ENCODE results near the gene ROBO1.

ROBO1 gene

GRCh38 chr3:79002465-79003372 lies 765.1 kb downstream of the ROBO1 start:
- DNase-seq = no peak

- DNase-seq = no peak
Measured at GRCh38 chr3:79001255-79001654, 766.5 kb downstream of the ROBO1 start.

DNA sequence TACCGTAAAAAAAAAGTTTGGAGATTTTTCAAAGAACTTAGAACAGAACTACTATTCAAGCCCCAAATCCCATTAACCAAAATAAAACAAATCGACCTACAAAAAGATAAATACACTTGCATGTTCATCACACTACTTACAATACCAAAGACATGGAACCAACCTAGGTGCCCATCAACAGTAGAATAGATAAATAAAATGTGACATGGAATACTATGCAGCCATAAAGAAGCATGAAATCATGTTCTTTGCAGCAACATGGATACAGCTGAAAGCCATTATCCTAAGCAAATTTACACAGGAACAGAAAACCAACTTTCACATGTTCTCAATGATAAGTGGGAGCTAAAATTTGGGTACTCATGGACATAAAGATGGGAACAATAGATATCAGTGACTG lies 768.7 kb downstream of the ROBO1 start:
- no peak for DNase-seq

DNA sequence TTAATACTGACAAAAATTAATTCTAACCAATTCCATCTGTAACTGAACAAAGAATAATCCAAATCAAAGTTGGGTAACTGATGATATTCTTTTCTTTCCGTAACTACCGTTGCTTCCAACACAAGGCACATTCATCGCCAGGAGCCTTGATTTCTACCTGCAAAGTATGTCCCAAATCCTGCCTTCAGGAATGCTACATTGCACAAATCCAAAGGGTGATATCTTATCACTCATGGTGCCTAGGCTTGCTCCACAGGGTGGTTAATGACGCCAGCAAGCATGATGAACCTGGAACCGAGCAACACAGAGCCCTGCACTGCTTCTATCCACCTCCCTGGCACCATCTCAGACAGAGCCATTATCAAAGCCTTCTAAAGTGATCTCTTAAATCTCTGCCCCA lies 772.7 kb downstream of the ROBO1 start:
- no peak for DNase-seq

GRCh38 chr3:78994174-78995027 lies 773.4 kb downstream of the ROBO1 start:
- no peak for DNase-seq

- DNase-seq = no peak
Measured at GRCh38 chr3:78993375-78993774, 774.4 kb downstream of the ROBO1 start.

DNA sequence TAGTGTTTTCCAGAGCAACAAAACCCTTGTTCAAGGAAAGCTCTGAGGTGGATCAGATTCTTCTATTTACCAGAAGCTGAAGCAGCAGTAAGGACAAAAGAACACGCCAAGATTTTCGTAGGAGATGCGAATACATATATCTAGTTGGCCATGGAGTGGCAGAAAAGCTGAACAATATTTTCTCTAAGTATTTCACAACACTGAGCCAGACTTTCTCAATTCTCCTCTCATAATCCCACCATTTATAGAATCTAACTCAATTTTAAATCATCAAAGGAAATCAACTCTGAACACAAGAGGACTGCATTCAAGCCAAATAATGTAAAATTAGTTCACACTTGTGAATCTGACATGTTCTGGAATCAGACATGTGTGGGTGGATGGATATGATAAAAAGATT lies 775.0 kb downstream of the ROBO1 start:
- no peak for DNase-seq

- no peak for DNase-seq
Measured at GRCh38 chr3:78992400-78992799, 775.4 kb downstream of the ROBO1 start.

- no peak for DNase-seq
Measured at GRCh38 chr3:78991656-78992055, 776.1 kb downstream of the ROBO1 start.

GRCh38 chr3:78990156-78990555 lies 777.6 kb downstream of the ROBO1 start:
- no peak for DNase-seq

- DNase-seq = no peak
Measured at GRCh38 chr3:78988324-78988723, 779.5 kb downstream of the ROBO1 start.

GRCh38 chr3:78986416-78987101 lies 781.2 kb downstream of the ROBO1 start:
- DNase-seq = no peak

DNA sequence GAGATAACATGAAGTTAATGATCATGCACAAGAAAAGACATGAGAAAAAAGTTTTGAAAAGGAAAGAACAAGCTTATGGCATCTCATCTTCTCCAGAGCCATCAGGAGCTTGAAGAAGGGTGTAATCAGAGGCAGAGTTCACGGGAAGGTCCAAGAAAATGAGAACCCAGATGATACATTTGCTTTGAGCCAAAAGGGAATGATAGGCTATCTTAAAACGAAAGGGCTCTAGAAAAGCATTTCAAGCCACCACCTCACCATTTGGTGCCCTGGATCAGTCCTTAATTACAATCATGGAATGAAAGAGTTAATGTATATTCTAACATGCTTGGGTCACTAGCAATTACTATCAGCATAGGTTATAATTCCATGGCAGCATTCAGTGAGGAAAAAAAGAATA lies 781.8 kb downstream of the ROBO1 start:
- DNase-seq = no peak

GRCh38 chr3:78979028-78979427 lies 788.8 kb downstream of the ROBO1 start:
- no peak for DNase-seq

DNA sequence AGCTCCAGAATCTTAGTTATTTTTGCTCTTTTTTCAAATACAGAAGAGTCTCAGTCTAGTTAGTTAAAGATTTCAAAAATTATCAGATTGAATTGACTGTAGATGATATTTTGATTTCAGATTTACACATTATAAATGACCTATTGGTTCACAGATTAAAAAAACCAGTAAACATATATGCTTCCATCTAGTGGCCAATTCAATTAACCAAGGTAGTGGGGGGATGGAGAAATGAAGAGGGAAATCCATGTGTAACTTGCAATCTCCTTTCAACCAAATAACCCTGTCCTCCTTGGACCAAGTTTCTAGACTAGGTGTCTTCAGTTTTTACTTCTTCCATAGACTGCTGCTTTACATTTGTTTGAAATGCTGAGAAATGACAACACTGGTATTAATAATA lies 789.8 kb downstream of the ROBO1 start:
- no peak for DNase-seq

GRCh38 chr3:78977073-78977472 lies 790.7 kb downstream of the ROBO1 start:
- DNase-seq = no peak

- DNase-seq = no peak
Measured at GRCh38 chr3:78976200-78976599, 791.6 kb downstream of the ROBO1 start.

- DNase-seq = no peak
Measured at GRCh38 chr3:78974181-78974790, 793.5 kb downstream of the ROBO1 start.

DNA sequence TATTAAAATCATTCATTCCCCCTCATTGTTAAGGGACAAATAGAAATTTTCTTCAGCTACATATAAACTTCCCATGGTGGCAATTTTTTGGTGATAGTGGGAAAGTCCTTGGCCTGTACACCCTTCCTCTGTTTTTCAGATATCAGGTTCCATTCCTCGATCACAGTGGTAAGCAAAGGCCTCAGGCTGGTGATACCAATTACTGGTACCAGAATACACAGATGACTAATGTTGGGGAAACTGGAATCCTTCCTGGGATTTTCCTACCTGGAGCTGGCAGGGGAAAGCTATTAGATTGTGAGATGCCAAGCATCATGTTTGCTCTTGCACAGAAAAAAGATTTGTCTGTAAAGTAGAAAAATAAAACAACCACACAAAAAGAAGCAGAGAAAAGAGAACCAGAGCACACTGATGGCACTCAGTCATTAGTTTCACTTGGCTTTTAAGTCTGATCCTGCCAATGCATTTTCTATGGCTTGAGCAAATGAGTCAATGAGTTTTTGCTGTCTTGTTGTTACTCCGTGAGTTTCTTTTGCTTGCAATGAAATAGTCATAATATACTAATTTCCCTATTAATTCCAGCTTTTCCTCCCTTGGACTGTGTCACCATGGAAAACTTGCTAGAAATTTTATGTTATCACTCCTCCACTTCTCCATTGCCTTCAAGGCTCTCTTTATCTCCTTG lies 795.0 kb downstream of the ROBO1 start:
- DNase-seq = no peak

- no peak for DNase-seq
Measured at GRCh38 chr3:78970656-78971055, 797.1 kb downstream of the ROBO1 start.

GRCh38 chr3:78969483-78969882 lies 798.3 kb downstream of the ROBO1 start:
- DNase-seq = no peak

DNA sequence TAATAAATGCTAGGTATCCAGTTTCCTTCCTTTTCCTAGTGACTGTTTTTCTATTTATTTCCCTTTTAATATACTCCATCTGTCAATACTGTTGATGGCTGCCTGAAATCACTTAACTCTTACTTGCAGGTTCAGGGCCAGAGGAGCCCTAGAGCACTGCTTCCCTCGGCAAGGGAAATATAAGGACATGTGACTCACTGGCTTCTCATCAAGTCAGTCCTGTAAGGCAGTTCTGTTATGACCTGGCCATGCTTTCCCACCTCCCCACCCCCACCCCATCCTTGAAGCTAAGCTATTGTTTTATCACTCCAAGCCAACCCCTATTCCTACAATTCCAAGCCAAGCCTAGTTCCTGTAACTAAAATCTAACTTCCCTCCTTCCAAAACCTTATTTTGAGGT lies 800.7 kb downstream of the ROBO1 start:
- DNase-seq = no peak

Measured in CD4-positive, alpha-beta T cell treated with Interleukin-1 beta for 1 hour (primary cell).